K562 (cell line): Measurements from ENCODE around the gene EPB41L1. TPM values are rescaled to one million over a fixed set of nuclear protein-coding genes. Genes with fewer than 3 reads are reported as not detected.

Experiments used
- ATF4 ChIP-seq: fragments of 450-650 bp; formaldehyde crosslinking; IDR thresholded peaks from 2 replicates; pipeline ENCODE4 v1.4.0; 2022; ENCODE audit warnings: mild to moderate bottlenecking, moderate library complexity
- CBX5 ChIP-seq: IDR thresholded peaks from 2 replicates; pipeline ENCODE4 v1.6.1; 2014; ENCODE audit warnings: low read depth, borderline replicate concordance
- CC2D1A ChIP-seq: fragments of 450-650 bp; IDR thresholded peaks from 2 replicates; pipeline ENCODE4 v1.6.1; 2017; ENCODE audit warnings: mild to moderate bottlenecking
- DDX20 ChIP-seq: fragments of 450-650 bp; IDR thresholded peaks from 2 replicates; pipeline ENCODE4 v1.6.1; 2016; ENCODE audit warnings: missing genetic modification characterization, low read depth, mild to moderate bottlenecking, missing compliant biosample characterization, moderate library complexity
- MEF2D ChIP-seq: conservative IDR thresholded peaks from 2 replicates; pipeline ENCODE4 v1.6.1; 2016; ENCODE audit warnings: low read depth, missing genetic modification characterization, missing compliant biosample characterization
- NFIX ChIP-seq: fragments of 250-450 bp; sonication (Bioruptor Pico); IDR thresholded peaks from 2 replicates; pipeline ENCODE4 v1.4.0; 2020; ENCODE audit warnings: low read depth, mild to moderate bottlenecking, moderate library complexity
- PHTF2 ChIP-seq: fragments of 250-450 bp; sonication (Bioruptor Pico); IDR thresholded peaks from 2 replicates; pipeline ENCODE4 v1.5.0; 2021; ENCODE audit warnings: mild to moderate bottlenecking
- POU5F1 ChIP-seq: fragments of 150-350 bp; IDR thresholded peaks from 2 replicates; pipeline ENCODE4 v1.6.1; 2014; ENCODE audit warnings: borderline replicate concordance, low read length, low read depth, mild to moderate bottlenecking; ENCODE audit not compliant: partially characterized antibody
- PURB ChIP-seq: sonication (generic); formaldehyde crosslinking; IDR thresholded peaks from 2 replicates; pipeline ENCODE4 v1.9.0; 2021; ENCODE audit warnings: low read depth, mild to moderate bottlenecking, missing genetic modification reagents
- RAD21 ChIP-seq, 2 experiments: fragments of 250-450 bp in 1 of 2; fragments of 450-650 bp in 1 of 2; sonication (Bioruptor Pico) in 1 of 2; formaldehyde crosslinking in 1 of 2; IDR thresholded peaks in 1 of 2; conservative IDR thresholded peaks in 1 of 2; 2 replicates each; pipeline versions ENCODE4 v1.4.0 to v1.8.0; 2020 to 2022; ENCODE audit warnings: mild to moderate bottlenecking in 2 of 2, moderate library complexity in 1 of 2
- RBBP5 ChIP-seq: fragments of 200-600 bp; sonication (generic); IDR thresholded peaks from 2 replicates; pipeline ENCODE4 v1.6.1; 2012; ENCODE audit warnings: borderline replicate concordance, mild to moderate bottlenecking, low read length, control low read depth, inconsistent platforms; ENCODE audit not compliant: insufficient read depth, poor library complexity, severe bottlenecking
- ZBTB33 ChIP-seq: sonication (generic); formaldehyde crosslinking; IDR thresholded peaks from 2 replicates; pipeline ENCODE4 v1.8.1; 2023; ENCODE audit warnings: mild to moderate bottlenecking, missing genetic modification reagents
- ZBTB49 ChIP-seq: sonication (generic); formaldehyde crosslinking; IDR thresholded peaks from 2 replicates; pipeline ENCODE4 v1.8.0; 2022; ENCODE audit warnings: missing genetic modification reagents, mild to moderate bottlenecking, borderline replicate concordance
- ZNF165 ChIP-seq: fragments of 250-450 bp; sonication (Bioruptor Pico); IDR thresholded peaks from 2 replicates; pipeline ENCODE4 v1.4.0; 2020; ENCODE audit warnings: borderline replicate concordance
- ZNF175 ChIP-seq: fragments of 200-800 bp; sonication (Bioruptor generic); IDR thresholded peaks from 2 replicates; pipeline ENCODE4 v1.6.1; 2016; ENCODE audit warnings: low read depth, mild to moderate bottlenecking, missing genetic modification characterization, missing compliant biosample characterization
- ZNF197 ChIP-seq: fragments of 200-800 bp; sonication (Bioruptor generic); IDR thresholded peaks from 2 replicates; pipeline ENCODE4 v1.6.1; 2016; ENCODE audit warnings: low read depth, missing genetic modification characterization, missing compliant biosample characterization
- ZNF76 ChIP-seq: fragments of 250-450 bp; sonication (Bioruptor Pico); IDR thresholded peaks from 2 replicates; pipeline ENCODE4 v1.4.0; 2020; ENCODE audit warnings: mild to moderate bottlenecking, moderate library complexity, borderline replicate concordance
- ZZZ3 ChIP-seq: fragments of 450-650 bp; IDR thresholded peaks from 2 replicates; pipeline ENCODE4 v1.6.1; 2016; ENCODE audit warnings: antibody characterized with exemption, mild to moderate bottlenecking, moderate library complexity
- polyA plus RNA-seq, 8 experiments: library from polyadenylated mRNA; depleted of rRNA in 4 of 8; stranded (reverse) in 5 of 8; unstranded in 3 of 8; fragments of >200 nt; fragmentation: Nextera tagmentation in 2 of 8; fragmentation: Illumina TruSeq in 1 of 8; extraction: Ambion mirVana in 2 of 8; extraction: Trizol in 1 of 8; gene quantifications; 2 replicates each; pipeline versions ENCODE4 v1.2.1 to v1.2.3, GENCODE V29; 2011 to 2014; ENCODE audit warnings: inconsistent platforms in 1 of 8, missing spikeins in 1 of 8
- total RNA-seq, 7 experiments: library from RNA; depleted of rRNA in 6 of 7; stranded (reverse); fragments of >200 nt in 6 of 7; fragmentation: Illumina TruSeq in 2 of 7; extraction: Trizol in 2 of 7; gene quantifications; 2 replicates each; pipeline versions ENCODE4 v1.2.1 to v1.2.3, GENCODE V29; 2011 to 2021; ENCODE audit warnings: low replicate concordance in 1 of 7
- TF ChIP-seq, protein P1 (sequence below): fragments of 450-650 bp; IDR thresholded peaks from 2 replicates; pipeline ENCODE4 v1.7.0; 2016; ENCODE audit warnings: borderline replicate concordance

Gene EPB41L1
- total and polyA plus RNA-seq, 9 of the 15 experiments (the other 6 are each of a cell fraction or from before 2014, with no cell fraction given): 0.11 to 4.3 (median 1.3) TPM

- no peak for TF ChIP-seq NFIX (CRISPR knock-in tag)
- TF ChIP-seq RBBP5: no peak
- no peak for TF ChIP-seq CC2D1A
- no peak for TF ChIP-seq ZNF165 (CRISPR knock-in tag)
- no peak for TF ChIP-seq ZBTB49
- no peak for TF ChIP-seq ZNF76 (CRISPR knock-in tag)
- no peak for TF ChIP-seq PHTF2 (CRISPR knock-in tag)
- TF ChIP-seq ZNF175: no peak
- TF ChIP-seq, protein P1, sequence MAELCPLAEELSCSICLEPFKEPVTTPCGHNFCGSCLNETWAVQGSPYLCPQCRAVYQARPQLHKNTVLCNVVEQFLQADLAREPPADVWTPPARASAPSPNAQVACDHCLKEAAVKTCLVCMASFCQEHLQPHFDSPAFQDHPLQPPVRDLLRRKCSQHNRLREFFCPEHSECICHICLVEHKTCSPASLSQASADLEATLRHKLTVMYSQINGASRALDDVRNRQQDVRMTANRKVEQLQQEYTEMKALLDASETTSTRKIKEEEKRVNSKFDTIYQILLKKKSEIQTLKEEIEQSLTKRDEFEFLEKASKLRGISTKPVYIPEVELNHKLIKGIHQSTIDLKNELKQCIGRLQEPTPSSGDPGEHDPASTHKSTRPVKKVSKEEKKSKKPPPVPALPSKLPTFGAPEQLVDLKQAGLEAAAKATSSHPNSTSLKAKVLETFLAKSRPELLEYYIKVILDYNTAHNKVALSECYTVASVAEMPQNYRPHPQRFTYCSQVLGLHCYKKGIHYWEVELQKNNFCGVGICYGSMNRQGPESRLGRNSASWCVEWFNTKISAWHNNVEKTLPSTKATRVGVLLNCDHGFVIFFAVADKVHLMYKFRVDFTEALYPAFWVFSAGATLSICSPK: no peak
- no peak for TF ChIP-seq PURB (CRISPR knock-in tag)
- TF ChIP-seq CBX5: no peak
- no peak for TF ChIP-seq ZBTB33 (CRISPR knock-in tag)
- no peak for TF ChIP-seq ATF4 (CRISPR knock-in tag)
- no peak for TF ChIP-seq ZZZ3
- no peak for TF ChIP-seq ZNF197 (CRISPR knock-in tag)
- no peak for TF ChIP-seq POU5F1
- no peak for TF ChIP-seq MEF2D
- TF ChIP-seq DDX20 (tag): no peak
- no peak for TF ChIP-seq RAD21 (CRISPR knock-in tag; conservative IDR thresholded peaks at IDR 0.05 in 1 of 2, IDR thresholded peaks at IDR 0.05 in 1 of 2)
Observed at GRCh38 chr20:36121981-36122930, 32.3 kb upstream of the EPB41L1 start (continued).
